Measurements from ENCODE around the gene CNTNAP2. TPM values are rescaled to one million over a fixed set of nuclear protein-coding genes. Genes with fewer than 3 reads are reported as not detected.
"Not testable (repeated sequence)": the region's sequence is repeated elsewhere in the genome, so short reads cannot be mapped to it uniquely, and the experiment has no call there.

The CNTNAP2 gene
- total RNA-seq, 1 donor from 2014 or later: 9.2 TPM

- TF ChIP-seq, protein P1, sequence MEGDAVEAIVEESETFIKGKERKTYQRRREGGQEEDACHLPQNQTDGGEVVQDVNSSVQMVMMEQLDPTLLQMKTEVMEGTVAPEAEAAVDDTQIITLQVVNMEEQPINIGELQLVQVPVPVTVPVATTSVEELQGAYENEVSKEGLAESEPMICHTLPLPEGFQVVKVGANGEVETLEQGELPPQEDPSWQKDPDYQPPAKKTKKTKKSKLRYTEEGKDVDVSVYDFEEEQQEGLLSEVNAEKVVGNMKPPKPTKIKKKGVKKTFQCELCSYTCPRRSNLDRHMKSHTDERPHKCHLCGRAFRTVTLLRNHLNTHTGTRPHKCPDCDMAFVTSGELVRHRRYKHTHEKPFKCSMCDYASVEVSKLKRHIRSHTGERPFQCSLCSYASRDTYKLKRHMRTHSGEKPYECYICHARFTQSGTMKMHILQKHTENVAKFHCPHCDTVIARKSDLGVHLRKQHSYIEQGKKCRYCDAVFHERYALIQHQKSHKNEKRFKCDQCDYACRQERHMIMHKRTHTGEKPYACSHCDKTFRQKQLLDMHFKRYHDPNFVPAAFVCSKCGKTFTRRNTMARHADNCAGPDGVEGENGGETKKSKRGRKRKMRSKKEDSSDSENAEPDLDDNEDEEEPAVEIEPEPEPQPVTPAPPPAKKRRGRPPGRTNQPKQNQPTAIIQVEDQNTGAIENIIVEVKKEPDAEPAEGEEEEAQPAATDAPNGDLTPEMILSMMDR (conservative IDR thresholded peaks at IDR 0.05; ENCODE audit: low read depth, low read length): no peak
- no peak for DNase-seq (ENCODE audit: low read depth)
- H3K4me3 ChIP-seq (ENCODE audit: low read depth, low read length): no peak overlapping the region
Measured at GRCh38 chr7:146185844-146186243, 69.2 kb downstream of the CNTNAP2 start.

DNA sequence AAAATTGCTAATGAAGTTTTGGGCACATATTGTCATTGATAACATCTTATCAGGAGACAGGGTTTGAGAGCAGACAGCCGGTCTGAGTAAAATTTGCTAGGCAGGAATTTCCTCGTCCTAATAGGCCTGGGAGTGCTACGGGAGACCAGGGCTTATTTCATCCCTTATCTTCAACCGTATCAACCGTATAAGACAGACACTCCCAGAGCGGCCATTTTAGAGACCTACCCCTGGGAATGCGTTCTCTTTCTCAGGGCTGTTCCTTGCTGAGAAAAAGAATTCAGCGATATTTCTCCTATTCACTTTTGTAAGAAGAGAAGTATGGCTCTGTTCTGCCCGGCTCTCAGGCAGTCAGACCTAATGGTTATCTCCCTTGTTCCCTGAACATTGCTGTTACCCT lies 74.8 kb downstream of the CNTNAP2 start:
- not testable (repeated sequence) for H3K4me3 ChIP-seq (ENCODE audit: low read depth, low read length); DNase-seq (ENCODE audit: low read depth)

DNA sequence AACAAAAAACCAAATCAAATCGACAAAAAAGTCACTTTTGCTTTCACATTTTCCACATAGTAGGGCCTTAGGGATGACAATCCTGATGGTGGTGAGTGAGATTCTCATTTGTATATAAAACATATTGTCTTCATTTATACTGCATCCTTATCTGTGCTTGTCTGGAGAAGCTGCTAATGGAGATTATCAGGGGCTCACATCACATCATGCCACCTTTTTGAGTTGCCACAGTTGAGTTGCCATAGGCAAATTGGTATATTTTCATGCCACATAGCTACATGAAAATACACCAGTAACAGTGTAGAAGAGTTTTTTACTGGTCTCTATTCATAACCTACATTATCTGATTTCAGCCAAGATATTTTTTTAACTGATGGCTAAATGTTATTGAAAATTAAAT lies 85.3 kb downstream of the CNTNAP2 start:
- no peak overlapping the region for H3K4me3 ChIP-seq (ENCODE audit: low read depth, low read length)
- DNase-seq (ENCODE audit: low read depth): no peak
- TF ChIP-seq, protein P1 (conservative IDR thresholded peaks at IDR 0.05; ENCODE audit: low read depth, low read length): no peak

DNA sequence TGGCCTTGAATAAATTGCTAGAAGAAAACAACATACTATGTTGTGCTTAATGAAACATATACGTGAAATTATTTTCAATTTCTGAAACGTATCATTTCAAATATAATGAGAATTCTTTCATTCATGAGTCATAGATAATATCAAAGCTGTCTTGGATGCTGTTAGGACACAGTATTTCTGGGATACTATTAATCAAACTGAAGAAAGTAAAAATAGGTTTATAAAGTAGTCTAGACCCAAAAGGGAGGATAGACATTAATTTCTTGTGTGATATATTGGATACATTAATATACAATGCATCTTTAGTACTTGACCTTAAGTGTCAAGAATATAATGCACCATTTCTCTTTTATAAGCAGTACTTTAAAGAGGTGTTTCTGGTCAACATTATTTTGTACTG lies 89.7 kb downstream of the CNTNAP2 start:
- DNase-seq (ENCODE audit: low read depth): no peak
- TF ChIP-seq, protein P1 (conservative IDR thresholded peaks at IDR 0.05; ENCODE audit: low read depth, low read length): no peak
- H3K4me3 ChIP-seq (ENCODE audit: low read depth, low read length): no peak overlapping the region

GRCh38 chr7:146208492-146208891 lies 91.9 kb downstream of the CNTNAP2 start:
- H3K4me3 ChIP-seq (ENCODE audit: low read depth, low read length): no peak overlapping the region
- TF ChIP-seq, protein P1 (conservative IDR thresholded peaks at IDR 0.05; ENCODE audit: low read depth, low read length): no peak
- DNase-seq (ENCODE audit: low read depth): no peak

- TF ChIP-seq, protein P1 (conservative IDR thresholded peaks at IDR 0.05; ENCODE audit: low read depth, low read length): no peak
- no peak for DNase-seq (ENCODE audit: low read depth)
- H3K4me3 ChIP-seq (ENCODE audit: low read depth, low read length): no peak overlapping the region
Measured at GRCh38 chr7:146214842-146215241, 98.2 kb downstream of the CNTNAP2 start.

- no peak overlapping the region for H3K4me3 ChIP-seq (ENCODE audit: low read depth, low read length)
- DNase-seq (ENCODE audit: low read depth): no peak
- TF ChIP-seq, protein P1 (conservative IDR thresholded peaks at IDR 0.05; ENCODE audit: low read depth, low read length): no peak
Measured at GRCh38 chr7:146216396-146217041, 99.9 kb downstream of the CNTNAP2 start.
